Measurements from ENCODE around the gene INPP5D.

- TF ChIP-seq CTCF (IDR thresholded peaks at IDR 0.05) (no peak), EZH2 (IDR thresholded peaks at IDR 0.05; ENCODE audit: borderline replicate concordance, insufficient read depth, low read depth, low read length, poor library complexity, severe bottlenecking) (no peak)
Measured at GRCh38 chr2:233243348-233243747, 183.2 kb downstream of the INPP5D start.
